Measurements from ENCODE around the gene DCAF8.

The DCAF8 gene

DNA sequence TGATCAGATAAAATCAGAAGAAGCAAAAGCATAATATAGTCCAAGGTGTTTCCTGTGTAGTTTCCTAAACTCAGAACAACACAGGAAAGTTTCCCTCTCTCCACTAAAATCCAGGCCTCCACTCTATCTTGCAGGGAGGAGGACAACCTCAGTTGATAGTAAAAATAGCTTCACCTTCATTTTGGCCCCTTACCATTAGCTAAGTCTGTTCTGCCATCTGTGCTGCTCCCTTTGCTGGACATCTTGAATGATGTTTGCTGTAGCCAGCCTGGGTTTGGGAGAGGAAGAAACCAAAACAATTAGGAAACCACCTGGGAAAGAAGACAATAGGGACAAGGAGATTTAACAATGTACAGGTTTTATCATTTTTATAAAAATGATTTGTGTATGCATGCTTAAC, 18.6 kb downstream of the DCAF8 start:
- H3K9me3 ChIP-seq (ENCODE audit: control insufficient read depth, low read length): no peaks in the 10 kb centered on the region
- no peak overlapping the region for H3K9ac ChIP-seq (ENCODE audit: low read length)
- DNase-seq (ENCODE audit: low read depth): no peak
- peaks cover 57% of the 10 kb centered on the region for H3K36me3 ChIP-seq (ENCODE audit: control insufficient read depth, insufficient read depth, low read length, severe bottlenecking)
- no peak overlapping the region for H3K4me3 ChIP-seq (ENCODE audit: low read length)
- no peaks in the 10 kb centered on the region for H3K27me3 ChIP-seq (replicated peaks; ENCODE audit: control insufficient read depth, insufficient read depth, low read length)
- no peaks in the 10 kb centered on the region for H3K4me1 ChIP-seq (ENCODE audit: control insufficient read depth, insufficient read depth, low read length)

DNA sequence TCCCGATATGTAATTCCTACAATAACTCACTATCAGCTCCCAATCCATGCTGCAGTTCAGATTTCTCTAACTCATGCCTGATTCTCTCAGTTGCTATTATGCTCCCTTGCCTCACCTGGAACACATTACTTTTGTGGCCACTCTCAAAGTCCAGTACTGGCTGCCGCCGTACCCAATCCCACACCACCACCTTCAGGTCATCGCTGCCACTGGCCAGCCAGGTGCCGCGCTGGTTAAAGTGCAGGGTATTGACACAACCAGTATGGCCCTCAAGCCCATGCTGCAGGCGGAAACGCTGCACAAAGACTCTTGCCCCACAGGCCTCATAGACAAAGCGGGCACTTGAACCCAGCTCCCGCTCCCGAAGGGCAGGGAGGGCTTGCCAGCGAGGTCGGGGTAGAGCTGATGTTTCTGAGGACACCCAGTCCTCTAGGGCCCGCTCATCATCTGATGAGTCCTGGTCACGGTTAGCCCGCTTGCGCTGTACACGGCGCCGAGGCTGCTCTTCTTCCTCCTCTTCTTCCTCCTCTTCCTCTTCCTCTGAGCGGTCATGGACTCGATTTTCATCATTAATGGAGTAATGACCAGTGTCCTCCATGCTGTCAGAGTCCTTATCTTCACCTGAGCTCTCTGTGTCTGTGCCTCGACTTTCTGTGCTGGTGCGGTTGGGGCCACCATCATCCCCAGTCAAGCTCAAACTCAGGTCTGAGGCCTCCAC, 22.6 kb downstream of the DCAF8 start:
- Histone ChIP-seq H3K27me3 (replicated peaks; ENCODE audit: control insufficient read depth, insufficient read depth, low read length) (no peaks in the 10 kb centered on the region), H3K4me1 (ENCODE audit: control insufficient read depth, insufficient read depth, low read length) (no peaks in the 10 kb centered on the region), H3K36me3 (ENCODE audit: control insufficient read depth, insufficient read depth, low read length, severe bottlenecking) (peaks cover 91% of the 10 kb centered on the region), H3K9me3 (ENCODE audit: control insufficient read depth, low read length) (no peaks in the 10 kb centered on the region), H3K9ac (ENCODE audit: low read length) (no peak overlapping the region), H3K4me3 (ENCODE audit: low read length) (no peak overlapping the region)
- no peak for DNase-seq (ENCODE audit: low read depth)

DNA sequence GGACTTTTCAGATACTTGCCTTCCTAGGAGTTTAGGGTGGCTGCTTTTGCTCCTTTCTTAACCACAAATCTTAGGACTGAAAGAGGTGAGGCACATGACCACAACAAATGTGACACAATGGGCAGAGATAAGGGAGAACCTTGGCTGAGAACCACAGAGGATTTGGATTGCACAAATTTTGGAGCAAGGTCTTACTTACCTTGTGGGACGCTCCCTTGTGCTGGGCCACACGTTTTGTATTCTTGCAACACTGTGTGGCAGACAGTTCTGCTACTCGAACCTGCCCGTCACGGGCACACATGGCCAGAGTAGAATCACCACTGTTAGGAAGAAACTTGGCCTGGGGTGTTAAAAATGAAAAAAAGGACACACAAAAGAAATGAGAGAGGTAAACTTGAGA, 23.9 kb downstream of the DCAF8 start:
- Histone ChIP-seq H3K27me3 (replicated peaks; ENCODE audit: control insufficient read depth, insufficient read depth, low read length) (no peaks in the 10 kb centered on the region), H3K4me1 (ENCODE audit: control insufficient read depth, insufficient read depth, low read length) (no peaks in the 10 kb centered on the region), H3K4me3 (ENCODE audit: low read length) (no peak overlapping the region), H3K9me3 (ENCODE audit: control insufficient read depth, low read length) (no peaks in the 10 kb centered on the region), H3K36me3 (ENCODE audit: control insufficient read depth, insufficient read depth, low read length, severe bottlenecking) (peaks cover 96% of the 10 kb centered on the region), H3K9ac (ENCODE audit: low read length) (no peak overlapping the region)
- no peak for DNase-seq (ENCODE audit: low read depth)

DNA sequence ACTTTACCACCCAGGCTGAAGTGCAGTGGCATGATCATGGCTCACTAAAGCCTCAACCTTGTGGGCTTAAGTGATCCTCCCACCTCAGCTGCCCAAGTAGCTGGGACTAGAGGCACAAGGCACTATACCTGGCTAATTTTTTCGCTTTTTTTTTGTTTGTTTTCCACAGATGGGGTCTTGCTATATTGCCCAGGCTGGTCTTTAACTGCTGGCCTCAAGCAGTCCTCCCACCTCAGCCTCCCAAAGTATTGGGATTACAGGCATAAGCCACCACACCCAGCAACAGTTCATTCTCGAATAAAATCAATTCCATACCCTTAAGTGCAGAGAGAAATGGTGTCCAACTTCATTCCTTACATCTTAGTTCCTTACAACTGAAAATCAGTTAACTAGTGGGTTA, 24.8 kb downstream of the DCAF8 start:
- Histone ChIP-seq H3K9me3 (ENCODE audit: control insufficient read depth, low read length) (no peaks in the 10 kb centered on the region), H3K36me3 (ENCODE audit: control insufficient read depth, insufficient read depth, low read length, severe bottlenecking) (peaks cover 95% of the 10 kb centered on the region), H3K4me1 (ENCODE audit: control insufficient read depth, insufficient read depth, low read length) (no peaks in the 10 kb centered on the region), H3K4me3 (ENCODE audit: low read length) (no peak overlapping the region), H3K27me3 (replicated peaks; ENCODE audit: control insufficient read depth, insufficient read depth, low read length) (no peaks in the 10 kb centered on the region), H3K9ac (ENCODE audit: low read length) (no peak overlapping the region)
- no peak for DNase-seq (ENCODE audit: low read depth)

DNA sequence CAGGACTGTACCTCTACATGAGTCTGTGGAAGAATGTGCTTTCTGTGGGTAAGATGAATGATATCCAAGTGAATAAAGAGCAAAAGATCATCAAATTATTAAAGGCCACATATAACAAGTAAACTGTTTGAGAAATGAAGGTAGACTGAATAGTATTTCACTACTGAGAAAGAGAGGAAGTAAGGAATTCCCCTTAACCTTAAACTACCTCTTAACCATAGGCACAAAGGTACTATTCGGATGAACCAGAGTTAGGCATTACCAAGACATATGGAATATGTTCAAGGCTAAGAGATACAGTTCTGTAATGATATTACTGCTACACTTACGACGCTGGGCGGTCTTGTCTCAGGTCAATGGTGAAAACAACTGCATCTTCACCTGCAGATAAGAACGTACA, 25.5 kb downstream of the DCAF8 start:
- DNase-seq (ENCODE audit: low read depth): no peak
- Histone ChIP-seq H3K9me3 (ENCODE audit: control insufficient read depth, low read length) (no peaks in the 10 kb centered on the region), H3K4me3 (ENCODE audit: low read length) (no peak overlapping the region), H3K27me3 (replicated peaks; ENCODE audit: control insufficient read depth, insufficient read depth, low read length) (no peaks in the 10 kb centered on the region), H3K4me1 (ENCODE audit: control insufficient read depth, insufficient read depth, low read length) (no peaks in the 10 kb centered on the region), H3K36me3 (ENCODE audit: control insufficient read depth, insufficient read depth, low read length, severe bottlenecking) (peaks cover 95% of the 10 kb centered on the region), H3K9ac (ENCODE audit: low read length) (no peak overlapping the region)

DNA sequence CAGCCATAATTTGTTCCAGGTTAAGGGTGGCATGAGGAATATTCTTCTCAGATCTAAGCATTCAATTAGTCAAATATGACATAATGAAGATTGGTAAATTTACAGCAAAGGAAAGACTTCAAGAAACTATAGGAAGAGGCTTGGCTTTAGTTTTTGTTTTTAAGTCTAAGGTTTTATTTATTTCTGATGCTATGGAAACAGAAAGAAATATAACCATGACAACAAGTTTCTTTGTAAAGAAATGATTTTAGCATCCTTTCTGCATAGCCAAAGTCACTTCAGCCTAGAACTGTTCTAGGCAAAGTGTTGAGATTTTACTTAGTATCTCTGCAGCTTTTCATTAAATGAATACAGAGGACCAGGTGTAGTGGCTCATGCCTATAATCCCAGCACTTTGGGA, 29.4 kb downstream of the DCAF8 start:
- no peak overlapping the region for H3K9ac ChIP-seq (ENCODE audit: low read length)
- no peaks in the 10 kb centered on the region for H3K27me3 ChIP-seq (replicated peaks; ENCODE audit: control insufficient read depth, insufficient read depth, low read length)
- peaks cover 95% of the 10 kb centered on the region for H3K36me3 ChIP-seq (ENCODE audit: control insufficient read depth, insufficient read depth, low read length, severe bottlenecking)
- no peak for DNase-seq (ENCODE audit: low read depth)
- H3K4me3 ChIP-seq (ENCODE audit: low read length): no peak overlapping the region
- no peaks in the 10 kb centered on the region for H3K9me3 ChIP-seq (ENCODE audit: control insufficient read depth, low read length)
- no peaks in the 10 kb centered on the region for H3K4me1 ChIP-seq (ENCODE audit: control insufficient read depth, insufficient read depth, low read length)

DNA sequence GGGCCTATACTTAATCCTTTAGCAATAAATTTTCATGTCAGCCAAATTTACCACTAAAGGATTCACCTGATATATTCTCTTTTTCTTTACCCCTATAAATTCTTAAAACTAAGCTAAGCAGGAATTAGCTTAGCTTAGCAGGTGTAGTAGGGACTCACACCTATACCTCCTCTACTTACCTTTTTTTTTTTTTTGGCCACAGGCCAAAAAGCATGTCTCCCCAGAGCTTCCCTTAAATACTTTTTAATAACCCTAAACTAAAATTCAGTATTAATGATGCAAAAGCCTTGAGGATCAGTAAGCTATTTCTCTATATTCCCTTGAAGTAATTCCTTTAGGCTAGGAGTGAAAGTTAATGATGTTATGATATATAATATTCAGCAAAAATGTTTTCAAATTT, 33.9 kb downstream of the DCAF8 start:
- H3K4me3 ChIP-seq (ENCODE audit: low read length): no peak overlapping the region
- H3K4me1 ChIP-seq (ENCODE audit: control insufficient read depth, insufficient read depth, low read length): no peaks in the 10 kb centered on the region
- H3K36me3 ChIP-seq (ENCODE audit: control insufficient read depth, insufficient read depth, low read length, severe bottlenecking): peaks cover 99% of the 10 kb centered on the region
- no peaks in the 10 kb centered on the region for H3K27me3 ChIP-seq (replicated peaks; ENCODE audit: control insufficient read depth, insufficient read depth, low read length)
- DNase-seq (ENCODE audit: low read depth): no peak
- no peaks in the 10 kb centered on the region for H3K9me3 ChIP-seq (ENCODE audit: control insufficient read depth, low read length)
- no peak overlapping the region for H3K9ac ChIP-seq (ENCODE audit: low read length)

DNA sequence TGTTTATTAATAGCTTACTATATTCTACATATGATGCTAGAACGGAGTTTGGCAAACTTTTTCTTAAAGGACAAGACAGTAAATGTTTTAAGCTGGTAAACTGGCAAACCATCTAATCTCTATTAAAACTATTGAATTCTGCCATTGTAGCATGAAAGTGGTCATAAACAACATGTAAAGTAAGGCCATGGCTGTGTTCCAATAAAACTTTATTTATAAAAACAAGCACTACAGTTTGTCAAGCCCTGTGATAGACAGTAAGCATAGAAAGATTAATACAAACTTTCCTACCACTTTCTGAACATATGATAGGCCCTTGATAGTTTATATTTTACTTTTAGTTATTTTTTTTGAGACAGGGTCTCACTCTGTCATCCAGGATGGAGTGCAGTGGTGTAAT, 34.8 kb downstream of the DCAF8 start:
- Histone ChIP-seq H3K9me3 (ENCODE audit: control insufficient read depth, low read length) (no peaks in the 10 kb centered on the region), H3K4me3 (ENCODE audit: low read length) (no peak overlapping the region), H3K36me3 (ENCODE audit: control insufficient read depth, insufficient read depth, low read length, severe bottlenecking) (peaks cover 100% of the 10 kb centered on the region), H3K4me1 (ENCODE audit: control insufficient read depth, insufficient read depth, low read length) (no peaks in the 10 kb centered on the region), H3K27me3 (replicated peaks; ENCODE audit: control insufficient read depth, insufficient read depth, low read length) (no peaks in the 10 kb centered on the region), H3K9ac (ENCODE audit: low read length) (no peak overlapping the region)
- DNase-seq (ENCODE audit: low read depth): no peak

DNA sequence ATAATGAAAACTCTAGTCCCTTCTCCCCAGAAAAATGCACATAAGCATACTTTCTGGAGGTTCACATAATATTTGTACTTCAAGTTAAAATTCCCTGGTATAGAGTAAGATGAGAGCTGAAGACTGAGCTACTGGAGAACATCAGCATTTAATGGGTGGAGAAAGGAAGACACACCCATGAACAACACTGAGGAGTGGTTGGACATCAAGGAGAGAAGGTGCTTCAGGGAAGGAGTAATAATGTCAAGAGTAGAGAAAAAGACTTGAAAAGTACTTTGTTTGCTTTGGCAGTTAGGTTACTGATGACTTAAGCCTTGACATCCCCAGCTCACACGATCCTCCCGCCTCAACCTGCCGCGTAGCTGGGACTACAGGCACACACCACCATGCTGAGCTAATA, 35.3 kb downstream of the DCAF8 start:
- no peaks in the 10 kb centered on the region for H3K9me3 ChIP-seq (ENCODE audit: control insufficient read depth, low read length)
- DNase-seq (ENCODE audit: low read depth): no peak
- H3K27me3 ChIP-seq (replicated peaks; ENCODE audit: control insufficient read depth, insufficient read depth, low read length): no peaks in the 10 kb centered on the region
- H3K4me3 ChIP-seq (ENCODE audit: low read length): no peak overlapping the region
- H3K9ac ChIP-seq (ENCODE audit: low read length): no peak overlapping the region
- H3K4me1 ChIP-seq (ENCODE audit: control insufficient read depth, insufficient read depth, low read length): no peaks in the 10 kb centered on the region
- H3K36me3 ChIP-seq (ENCODE audit: control insufficient read depth, insufficient read depth, low read length, severe bottlenecking): peaks cover 100% of the 10 kb centered on the region

DNA sequence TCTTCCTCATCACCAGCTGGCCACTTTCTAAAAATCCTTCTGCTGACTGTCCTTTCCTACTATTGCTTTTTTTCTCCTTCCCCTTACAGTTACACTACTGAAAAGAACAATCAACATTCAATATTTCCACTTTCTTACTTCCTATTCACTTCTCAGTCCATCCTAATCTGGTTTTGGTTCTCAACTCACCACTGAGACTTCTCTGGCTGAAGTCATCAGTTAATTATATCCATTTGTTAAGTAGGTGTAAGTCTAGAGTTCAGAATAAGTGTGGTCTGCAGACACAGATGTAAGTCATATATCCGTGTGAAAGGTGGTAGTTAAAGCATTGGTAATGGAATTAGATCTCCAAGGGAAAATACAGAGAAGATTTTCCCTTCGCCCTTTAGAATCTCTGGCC, 35.7 kb downstream of the DCAF8 start:
- no peak overlapping the region for H3K9ac ChIP-seq (ENCODE audit: low read length)
- H3K4me3 ChIP-seq (ENCODE audit: low read length): no peak overlapping the region
- no peaks in the 10 kb centered on the region for H3K27me3 ChIP-seq (replicated peaks; ENCODE audit: control insufficient read depth, insufficient read depth, low read length)
- no peaks in the 10 kb centered on the region for H3K9me3 ChIP-seq (ENCODE audit: control insufficient read depth, low read length)
- H3K4me1 ChIP-seq (ENCODE audit: control insufficient read depth, insufficient read depth, low read length): peaks cover 2% of the 10 kb centered on the region
- H3K36me3 ChIP-seq (ENCODE audit: control insufficient read depth, insufficient read depth, low read length, severe bottlenecking): peaks cover 100% of the 10 kb centered on the region
- DNase-seq (ENCODE audit: low read depth): no peak

DNA sequence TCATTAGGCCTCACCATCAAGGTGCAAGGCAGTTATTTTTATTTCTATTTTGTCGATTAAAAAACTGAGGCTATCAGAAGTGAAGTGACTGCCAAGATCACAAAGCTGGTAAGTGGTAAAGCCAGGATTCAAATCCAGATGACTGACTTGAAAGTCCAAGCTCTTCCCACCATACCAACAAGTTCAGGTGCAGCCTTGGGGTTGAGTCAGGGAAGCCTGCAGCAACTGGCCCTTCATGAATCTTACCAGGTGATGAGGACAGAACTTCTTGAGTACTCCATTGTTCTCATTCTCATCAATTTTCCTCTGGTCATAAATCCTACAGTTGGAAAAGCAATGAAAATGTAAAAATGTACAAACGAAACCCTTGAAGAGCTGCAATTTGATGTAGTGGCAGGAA, 37.0 kb downstream of the DCAF8 start:
- Histone ChIP-seq H3K9ac (ENCODE audit: low read length) (no peak overlapping the region), H3K36me3 (ENCODE audit: control insufficient read depth, insufficient read depth, low read length, severe bottlenecking) (peaks cover 100% of the 10 kb centered on the region), H3K4me1 (ENCODE audit: control insufficient read depth, insufficient read depth, low read length) (peaks cover 13% of the 10 kb centered on the region), H3K27me3 (replicated peaks; ENCODE audit: control insufficient read depth, insufficient read depth, low read length) (no peaks in the 10 kb centered on the region), H3K4me3 (ENCODE audit: low read length) (no peak overlapping the region), H3K9me3 (ENCODE audit: control insufficient read depth, low read length) (no peaks in the 10 kb centered on the region)
- no peak for DNase-seq (ENCODE audit: low read depth)

DNA sequence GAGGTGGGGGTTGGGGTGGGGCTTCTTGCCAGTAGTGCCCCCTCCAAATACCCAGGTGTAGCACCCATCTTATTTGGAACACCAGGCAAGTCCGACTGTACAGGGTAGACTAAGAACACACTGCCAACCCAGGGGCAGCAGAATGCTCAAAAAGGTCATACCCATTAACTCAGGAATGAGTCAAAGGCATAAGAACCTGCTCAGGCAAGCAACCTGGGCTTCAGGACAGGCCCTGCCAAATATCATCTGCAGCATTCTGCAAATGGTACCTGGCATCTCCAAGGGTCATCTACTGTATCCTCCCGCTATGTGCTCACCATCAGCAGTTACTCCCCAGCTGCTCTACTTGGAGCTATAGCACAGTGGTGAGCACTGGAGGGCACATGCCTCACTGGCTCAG, 37.7 kb downstream of the DCAF8 start:
- no peaks in the 10 kb centered on the region for H3K27me3 ChIP-seq (replicated peaks; ENCODE audit: control insufficient read depth, insufficient read depth, low read length)
- no peak for DNase-seq (ENCODE audit: low read depth)
- no peak overlapping the region for H3K9ac ChIP-seq (ENCODE audit: low read length)
- peaks cover 97% of the 10 kb centered on the region for H3K36me3 ChIP-seq (ENCODE audit: control insufficient read depth, insufficient read depth, low read length, severe bottlenecking)
- peaks cover 19% of the 10 kb centered on the region for H3K4me1 ChIP-seq (ENCODE audit: control insufficient read depth, insufficient read depth, low read length)
- no peaks in the 10 kb centered on the region for H3K9me3 ChIP-seq (ENCODE audit: control insufficient read depth, low read length)
- no peak overlapping the region for H3K4me3 ChIP-seq (ENCODE audit: low read length)
